ENCODE results near the gene C22orf39. TPM values are rescaled to one million over a fixed set of nuclear protein-coding genes. Genes with fewer than 3 reads are reported as not detected.
"Not testable (repeated sequence)": the region's sequence is repeated elsewhere in the genome, so short reads cannot be mapped to it uniquely, and the experiment has no call there.

The C22orf39 gene
- total RNA-seq, 1 donor from 2014 or later: 50.9 TPM

DNA sequence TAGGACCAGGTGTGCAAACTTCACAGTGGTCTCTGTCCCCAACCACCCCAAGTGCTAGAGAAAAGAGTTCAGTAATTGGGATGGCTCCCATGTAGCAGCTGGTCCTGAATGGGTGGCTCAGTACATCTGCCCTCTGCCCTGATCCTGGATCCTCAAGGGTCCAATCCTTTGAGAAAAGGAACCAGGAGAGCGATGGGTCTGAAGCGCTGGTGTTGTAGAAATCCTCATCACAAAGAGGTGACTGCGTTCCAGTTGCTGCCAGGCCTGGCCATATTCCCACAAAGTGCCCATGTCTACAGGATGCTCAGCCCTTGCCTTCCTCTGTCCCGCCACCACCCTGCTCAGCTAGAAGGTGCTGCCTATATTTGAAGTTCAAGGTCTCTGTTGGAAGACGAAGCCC is 6.2 kb upstream of the C22orf39 start:
- DNase-seq: no peak

DNA sequence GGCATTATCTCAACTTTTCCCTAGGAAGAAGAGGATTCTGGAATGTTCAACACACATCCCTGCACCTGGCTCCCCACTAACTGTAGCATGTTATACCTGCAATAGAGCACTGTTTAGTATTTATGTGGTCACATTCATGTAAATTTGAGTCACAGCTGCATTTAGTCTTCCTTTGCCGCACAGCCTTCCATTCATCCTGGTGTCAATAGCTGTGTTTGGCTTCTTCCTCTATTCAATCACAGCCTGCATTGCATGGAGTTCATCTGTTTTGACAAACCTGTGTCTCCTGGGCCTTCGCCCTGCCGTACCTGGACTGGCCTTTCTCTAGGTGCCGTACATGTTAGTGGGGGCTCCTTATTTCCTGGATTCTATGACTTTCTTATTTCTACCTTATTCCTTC is 4.1 kb upstream of the C22orf39 start:
- DNase-seq: no peak

DNA sequence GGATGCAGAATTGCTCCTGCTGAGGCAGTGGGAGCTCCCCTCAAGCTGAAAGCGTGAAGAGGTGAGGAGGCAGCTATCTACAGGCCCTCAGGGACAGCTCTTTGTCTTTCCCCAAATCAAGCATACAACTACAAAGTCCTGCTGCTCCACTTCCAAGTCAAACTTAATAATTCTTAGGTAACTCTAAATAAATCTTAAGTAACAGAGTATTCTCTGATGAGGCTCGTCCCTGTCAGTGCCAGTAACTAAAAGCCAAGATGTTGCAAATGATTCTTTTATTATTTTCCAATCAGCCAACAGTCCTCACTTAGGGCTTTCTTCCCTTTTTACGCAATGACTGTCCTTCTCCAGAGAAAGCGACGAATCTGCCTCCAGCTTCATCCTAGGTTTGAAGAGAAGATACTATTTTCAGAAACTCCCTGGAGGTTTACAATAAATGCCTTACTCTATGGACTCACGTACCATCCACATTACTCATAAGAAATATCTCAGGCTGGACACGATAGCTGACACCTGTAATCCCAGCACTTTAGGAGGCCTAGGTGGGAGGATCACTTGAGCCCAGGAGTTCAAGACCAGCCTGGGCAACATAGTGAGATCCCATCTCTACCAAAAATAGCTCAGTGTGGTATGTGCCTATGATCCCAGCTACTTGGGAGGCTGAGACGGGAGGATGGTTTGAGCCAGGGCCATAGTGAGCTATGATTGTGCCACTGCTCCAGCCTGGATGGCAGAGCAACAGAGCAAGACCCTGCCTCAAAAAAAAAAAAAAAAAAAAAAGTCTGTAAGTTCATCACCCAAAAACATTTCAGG is 3.1 kb upstream of the C22orf39 start:
- DNase-seq: no peak

DNA sequence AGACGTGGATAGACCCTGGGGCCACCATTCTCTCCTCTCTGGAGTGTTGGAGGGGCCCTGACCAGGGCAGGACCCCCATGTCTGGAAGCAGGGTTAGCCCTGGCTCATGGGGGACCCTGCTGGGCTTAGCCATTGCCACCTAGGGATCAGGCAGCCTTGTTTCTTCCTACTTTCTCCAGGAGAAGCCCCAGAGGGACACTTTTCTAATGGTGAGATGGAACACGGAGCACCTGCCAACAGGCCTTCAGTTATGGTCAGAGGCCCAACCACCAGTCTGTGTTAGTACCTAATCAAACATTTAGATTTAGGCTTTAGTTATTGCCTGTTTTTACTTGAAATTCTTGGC is 1.9 kb upstream of the C22orf39 start:
- DNase-seq: no peak

DNA sequence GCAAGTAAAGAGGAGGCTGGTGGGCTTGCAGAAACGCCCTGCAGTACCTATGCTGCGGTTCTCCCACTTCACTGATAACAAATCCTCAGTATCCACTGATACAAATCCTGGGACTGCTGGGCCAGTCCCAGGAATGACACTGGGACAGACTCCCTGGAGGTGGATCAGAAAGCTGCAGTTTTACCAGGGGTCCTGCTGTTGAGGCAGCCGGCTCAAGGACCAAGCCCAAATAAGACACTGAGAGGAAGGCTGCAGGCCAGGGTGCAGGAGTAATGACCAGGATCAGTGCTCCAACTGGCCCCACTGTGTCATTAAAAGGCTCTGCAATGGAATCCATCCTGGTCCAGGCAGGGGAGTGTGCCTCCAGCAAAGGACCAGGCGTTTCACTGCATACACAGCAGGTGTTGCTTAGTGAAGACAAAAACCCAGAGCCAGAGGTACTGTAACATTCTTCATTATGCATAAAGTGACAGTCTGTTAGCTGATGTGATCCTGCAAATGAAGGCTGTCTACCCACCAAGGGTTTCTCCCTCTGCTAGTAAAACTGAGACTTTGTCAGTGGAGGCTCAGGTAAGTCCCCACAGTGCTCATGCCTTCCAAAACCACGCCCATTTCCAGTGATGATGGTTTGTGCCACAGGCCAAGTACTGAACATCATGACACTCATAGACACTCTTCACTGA is 1.4 kb upstream of the C22orf39 start:
- DNase-seq: no peak

DNA sequence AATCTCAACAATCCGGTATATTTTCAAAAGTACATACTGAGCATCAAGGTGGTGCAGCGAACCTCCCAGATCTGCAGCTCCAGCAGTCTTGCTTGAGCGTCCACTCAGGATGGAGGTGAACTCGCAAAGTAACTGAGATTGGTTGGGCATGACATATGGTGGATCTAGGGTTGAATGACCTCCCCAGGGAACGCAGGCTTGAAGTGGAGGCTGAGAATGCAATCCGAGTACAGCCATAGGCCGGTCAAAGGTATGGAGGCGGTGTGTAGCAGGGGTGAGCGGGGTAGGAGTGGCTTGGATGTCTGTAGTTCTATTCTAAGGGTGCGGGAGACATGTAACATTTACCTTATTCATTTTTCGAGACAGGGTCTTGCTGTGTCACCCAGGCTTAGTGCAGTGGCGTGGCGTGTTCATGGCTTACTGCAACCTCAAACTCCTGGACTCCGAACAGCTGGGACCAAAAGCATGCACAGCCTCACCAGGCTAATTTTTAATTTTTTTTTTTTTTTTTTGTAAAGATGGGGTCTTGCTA is 631 bp upstream of the C22orf39 start:
- DNase-seq: peak; percentile 88

DNA sequence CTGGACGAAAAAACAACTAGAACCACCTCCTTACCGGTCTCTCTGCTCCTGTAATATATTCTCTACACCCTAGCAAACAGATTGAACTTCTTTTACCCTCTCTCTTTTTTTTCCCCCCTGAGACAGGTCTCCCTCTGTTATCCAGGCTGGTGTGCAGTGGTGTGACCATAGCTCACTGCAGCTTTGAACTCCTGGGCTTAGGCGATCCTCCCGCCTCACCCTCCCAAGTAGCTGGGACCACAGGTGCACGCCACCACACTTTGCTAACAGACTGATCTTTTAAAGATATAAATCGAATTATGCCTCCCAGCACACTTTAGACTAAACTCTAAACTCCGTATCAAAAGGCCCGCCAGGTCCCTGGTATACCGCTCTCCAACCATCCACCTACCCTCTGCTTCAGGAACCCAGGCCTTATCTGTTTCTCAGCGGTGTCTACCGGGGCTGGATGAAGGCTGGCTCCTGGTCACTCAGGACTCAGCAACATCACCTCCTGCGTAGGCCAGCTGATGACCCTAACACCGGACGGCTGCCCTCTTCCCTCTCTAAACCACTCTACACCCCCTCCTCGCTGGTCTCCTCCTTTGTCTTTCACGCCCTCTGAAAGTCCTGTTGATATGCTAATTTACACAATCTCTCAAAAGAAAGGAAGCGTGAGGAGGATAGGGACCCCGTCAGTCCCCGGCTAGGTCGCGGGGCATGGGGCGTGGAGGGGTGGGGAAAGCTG is 745 bp downstream of the C22orf39 start:
- DNase-seq: no peak

DNA sequence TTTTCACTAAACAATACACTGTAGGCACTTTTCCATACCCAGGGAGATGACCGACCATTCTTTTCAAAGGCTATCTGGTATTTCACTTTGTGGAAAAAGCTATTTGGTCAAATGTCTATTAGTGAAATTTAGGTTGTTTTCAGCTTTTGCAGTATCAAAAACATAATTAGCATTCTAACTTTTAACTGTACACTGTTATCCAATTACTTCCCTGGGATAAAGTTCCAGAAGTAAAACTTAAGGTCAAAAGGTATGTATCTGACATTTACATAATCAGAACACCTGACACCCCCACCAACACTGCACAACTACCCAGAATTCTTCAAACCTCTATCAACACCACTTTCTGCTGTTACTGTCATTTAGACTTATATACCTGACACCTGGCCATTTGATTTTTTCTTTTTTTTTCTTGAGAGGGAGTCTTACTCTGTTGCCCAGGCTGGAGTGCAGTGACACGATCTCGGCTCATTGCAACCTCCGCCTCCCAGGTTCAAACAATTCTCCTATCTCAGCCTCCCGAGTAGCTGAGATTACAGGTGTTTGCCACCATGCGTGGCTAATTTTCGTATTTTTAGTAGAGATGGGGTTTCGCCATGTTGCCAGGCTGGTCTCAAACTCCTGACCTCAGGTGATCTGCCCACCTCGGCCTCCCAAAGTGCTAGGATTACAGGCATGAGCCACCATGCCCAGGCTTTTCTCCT is 2.1 kb downstream of the C22orf39 start:
- not testable (repeated sequence) for DNase-seq

DNA sequence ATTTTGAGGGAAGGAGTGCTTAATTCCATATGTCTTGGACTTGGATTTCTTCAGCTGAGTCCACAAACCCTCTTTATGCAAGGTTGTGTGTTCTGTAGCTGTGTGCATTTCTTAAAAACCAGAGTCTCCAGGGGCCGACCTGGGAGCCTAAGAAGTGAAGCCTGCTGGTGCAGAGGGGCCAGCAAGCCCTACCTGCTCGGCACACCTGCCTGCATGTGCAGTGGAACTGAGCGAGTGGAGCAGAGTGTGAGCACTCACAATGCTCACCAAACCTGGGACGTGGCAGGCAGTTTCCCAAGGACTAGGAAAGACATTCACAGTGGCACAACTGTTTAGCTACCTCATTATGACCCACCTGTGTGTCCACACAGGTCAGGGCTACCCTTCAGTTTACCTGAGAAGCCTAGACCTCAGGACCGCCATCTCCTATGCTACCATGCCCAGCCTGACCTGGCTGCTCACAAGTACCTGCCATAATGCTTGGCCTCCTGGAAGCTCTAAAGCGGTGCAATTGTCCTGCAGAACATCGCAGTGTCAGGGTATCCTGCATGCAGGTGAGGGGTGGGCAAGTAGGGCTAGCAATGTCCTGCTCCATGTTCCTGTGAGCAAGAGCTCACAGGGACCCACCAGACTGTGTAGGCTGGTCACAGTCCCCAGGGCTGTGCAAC is 3.8 kb downstream of the C22orf39 start:
- DNase-seq: no peak

DNA sequence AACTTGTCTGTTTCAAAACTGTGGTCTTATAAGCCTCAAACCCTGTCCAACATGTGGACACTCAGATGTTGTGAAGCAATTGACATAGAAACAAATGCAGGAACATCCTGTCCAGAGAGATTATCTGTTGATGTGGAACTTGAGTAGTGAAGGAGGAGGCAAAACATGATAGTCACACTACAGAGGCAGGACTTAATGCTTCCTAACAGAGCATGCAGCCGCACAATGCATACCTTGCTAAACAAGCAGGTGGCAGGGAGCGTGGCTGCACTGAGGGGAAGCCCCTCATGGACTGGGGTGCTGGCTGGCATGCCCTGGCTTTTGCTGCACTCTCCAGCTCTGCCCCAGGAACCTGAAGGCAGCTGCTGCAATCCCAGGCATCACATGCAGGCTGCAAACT is 5.3 kb downstream of the C22orf39 start:
- no peak for DNase-seq

DNA sequence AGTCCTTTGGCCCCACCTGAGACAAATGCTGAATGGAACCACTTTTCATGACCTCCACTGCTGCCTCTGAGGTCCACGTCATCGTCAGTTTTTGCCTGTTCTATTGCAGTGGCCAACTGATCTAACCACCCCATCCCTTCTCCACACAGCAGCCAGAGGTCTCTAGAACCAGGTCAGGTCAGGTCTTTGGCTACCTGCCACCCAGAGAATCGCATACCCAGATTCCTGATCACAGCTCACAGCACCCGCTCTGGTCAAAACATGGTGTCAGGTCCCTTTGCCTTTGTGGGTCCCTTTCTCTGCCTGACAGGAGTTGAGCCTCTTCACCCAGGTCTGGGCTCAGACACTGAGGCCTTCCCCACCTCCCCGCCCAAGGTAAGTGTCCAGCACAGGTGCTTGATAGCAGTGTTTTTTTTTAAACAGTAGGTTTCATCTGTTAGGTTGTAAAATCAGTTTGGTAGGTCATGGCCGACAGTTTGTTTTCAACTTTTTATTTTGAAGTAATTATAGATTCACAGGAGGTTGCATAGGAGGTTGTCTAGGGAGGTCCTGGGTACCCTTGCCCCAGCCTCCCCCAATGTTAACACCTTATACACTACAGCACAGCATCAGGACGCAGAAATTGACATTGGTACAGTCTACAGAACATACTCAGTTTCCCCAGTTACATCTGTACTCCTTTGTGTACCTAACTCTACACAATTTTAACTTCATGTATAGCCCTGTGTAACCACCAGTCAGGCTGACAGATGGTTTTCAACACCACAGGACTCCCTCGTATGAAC is 6.9 kb downstream of the C22orf39 start:
- no peak for DNase-seq

DNA sequence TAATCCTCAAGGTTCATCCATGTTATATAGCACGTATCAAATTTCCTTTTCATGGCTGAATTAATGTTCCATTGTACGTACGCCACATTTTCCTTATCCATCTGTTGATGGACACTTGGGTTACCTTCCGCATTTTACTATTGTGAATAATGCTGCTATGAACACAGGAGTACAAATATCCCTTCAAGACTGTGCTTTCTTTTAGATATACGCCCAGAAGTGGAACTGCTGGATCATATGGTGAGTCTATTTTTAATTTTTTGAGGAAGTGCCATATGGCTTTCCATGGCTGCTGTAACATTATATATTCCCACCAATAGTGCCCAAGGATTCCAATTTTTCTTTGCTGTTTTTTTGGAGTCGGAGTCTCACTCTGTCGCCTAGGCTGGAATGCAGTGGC is 9.2 kb downstream of the C22orf39 start:
- DNase-seq: no peak

DNA sequence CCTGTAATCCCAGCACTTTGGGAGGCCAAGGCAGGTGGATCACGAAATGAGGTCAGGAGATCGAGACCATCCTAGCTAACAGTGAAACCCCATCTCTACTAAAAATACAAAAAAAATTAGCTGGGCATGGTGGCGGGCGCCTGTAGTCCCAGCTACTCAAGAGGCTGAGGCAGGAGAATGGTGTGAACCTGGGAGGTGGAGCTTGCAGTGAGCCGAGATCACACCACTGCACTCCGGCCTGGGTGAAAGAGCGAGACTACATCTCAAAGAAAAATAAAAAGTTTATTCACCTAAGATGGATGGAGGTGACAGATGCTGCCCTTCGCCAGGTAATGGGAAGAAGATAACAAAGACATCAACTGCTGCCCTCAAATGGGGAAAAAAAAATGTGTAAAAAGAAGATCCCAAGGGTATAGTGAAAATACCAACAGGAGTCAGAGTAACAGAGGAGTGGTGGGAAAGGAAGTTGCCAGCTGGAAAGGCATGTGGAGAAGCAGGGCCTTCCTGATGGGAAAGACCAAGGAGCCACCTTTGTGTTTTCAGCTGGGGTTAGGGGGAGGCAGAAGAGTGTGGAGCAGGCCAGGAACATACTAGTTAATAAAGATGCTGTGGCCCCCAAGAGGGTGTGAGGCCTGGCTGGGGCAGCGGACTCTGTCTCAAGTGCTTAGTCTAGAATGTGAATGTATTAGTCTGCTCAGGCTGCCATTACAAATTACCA is 10.9 kb downstream of the C22orf39 start:
- DNase-seq: not testable (repeated sequence)

DNA sequence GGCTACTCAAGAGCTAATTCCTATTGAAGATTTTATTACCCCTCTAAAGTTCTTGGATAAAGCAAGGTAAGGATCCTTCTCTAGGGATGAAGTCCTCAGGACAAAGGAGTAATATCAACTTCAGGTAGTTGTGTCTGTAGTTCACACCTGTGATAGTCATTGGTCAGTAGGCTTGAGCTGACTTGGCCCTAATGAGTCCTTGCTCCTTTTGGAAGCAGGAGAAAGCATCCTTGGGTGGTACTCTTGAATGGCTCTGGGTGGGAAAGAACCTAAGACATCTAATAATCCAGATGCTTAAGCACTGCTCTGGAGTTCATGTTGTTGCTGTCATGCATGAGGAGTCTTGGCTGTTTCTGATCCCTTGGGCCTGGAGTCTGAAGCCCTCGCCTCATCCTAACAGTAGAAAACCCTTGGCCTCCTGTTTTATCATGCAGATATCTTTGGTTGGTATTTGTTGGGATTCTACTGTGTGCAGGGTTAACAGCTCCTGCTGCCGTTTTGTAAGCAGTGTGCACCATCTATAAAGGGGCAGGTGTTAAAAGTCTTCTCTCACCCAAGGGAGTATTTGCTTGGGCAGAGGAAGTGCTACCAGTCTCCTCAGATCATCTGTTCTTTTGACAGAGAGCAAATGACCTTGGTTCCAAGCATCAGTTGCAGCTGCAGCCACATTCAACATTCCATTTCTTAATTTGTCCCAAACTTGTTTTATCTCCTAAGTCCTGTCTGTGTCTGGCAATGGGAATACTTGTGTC is 12.5 kb downstream of the C22orf39 start:
- DNase-seq: no peak

DNA sequence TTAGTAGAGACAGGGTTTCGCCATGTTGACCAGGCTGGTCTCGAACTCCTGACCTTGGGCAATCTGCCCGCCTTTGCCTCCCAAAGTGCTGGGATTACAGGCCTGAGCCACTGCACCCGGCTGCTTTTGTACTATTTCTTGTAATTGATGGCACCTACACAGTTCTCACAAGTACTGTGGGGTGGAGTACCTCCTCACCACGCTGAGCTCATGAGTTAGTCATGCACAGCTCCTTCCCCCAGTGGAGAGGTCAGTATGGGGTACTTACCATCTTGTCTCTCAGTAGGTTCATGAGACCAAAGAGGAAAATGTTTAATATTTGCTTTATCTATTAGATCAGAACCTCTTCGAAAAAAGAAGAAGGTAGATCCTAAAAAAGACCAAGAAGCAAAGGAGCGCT is 13.1 kb downstream of the C22orf39 start:
- no peak for DNase-seq

DNA sequence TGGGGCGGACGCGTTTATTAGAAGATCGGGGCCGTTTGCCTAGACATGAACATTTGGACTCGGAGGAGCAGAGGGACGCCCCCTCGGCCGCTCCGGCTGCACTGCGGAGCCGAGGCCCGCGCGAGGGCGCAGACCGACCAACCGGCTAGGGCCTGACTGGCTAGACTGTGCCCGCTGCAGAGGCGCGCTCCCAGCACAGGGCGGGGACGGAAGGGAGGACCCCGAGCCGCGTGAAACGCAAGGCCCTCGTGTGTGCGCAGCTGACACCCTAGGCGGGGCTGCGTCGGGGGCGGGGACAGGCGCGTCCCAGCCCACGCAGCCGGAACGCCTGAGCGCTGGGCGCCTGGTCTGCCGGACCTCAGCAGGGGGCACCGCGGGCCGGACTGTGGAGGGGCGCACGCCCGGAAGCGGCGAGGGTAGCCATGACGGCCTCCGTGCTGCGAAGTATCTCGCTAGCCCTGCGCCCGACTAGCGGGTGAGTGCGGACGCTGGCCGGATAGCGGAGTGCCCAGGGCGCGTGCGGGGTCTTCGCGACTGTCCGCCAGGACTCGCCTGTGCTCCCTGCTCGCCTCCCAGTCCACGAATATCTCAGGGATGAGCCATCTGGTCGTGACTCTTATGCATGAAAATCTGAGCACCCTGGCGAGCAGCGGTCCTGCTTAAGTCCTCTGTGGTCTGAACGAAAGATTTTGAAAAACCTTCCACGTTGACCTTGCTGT is 15.2 kb downstream of the C22orf39 start, which contains the start of gene MRPL40:
TSS of gene MRPL40 (plus strand) at position 413 of the 719 bp plus-strand sequence. CDS start at position 423, 10 bp downstream.
- DNase-seq: peak; percentile 98

DNA sequence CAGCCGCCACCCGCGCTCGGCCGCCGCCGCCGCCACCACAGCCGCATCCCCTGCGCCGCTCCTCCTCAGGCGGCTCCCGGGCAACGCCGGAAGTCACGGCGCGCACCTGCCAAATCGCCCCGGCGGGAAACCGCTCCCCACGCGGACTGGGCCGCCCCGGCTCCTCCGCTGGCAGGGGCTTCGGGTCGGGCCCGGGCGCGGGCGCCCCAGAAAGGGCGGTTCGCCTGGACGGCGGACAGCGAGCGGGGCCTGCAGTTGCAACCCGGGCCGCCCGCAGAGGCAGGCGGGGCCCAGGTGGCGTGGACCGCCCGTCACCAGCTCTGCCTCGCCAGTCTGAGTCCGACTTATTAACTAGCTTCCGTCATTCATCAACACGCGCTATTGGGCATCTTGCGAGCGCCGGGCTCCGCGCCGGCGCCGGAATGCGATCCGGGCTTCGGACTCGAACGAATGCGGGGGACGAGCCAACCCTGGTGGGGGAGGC is 15.8 kb downstream of the C22orf39 start, which contains the start of gene HIRA:
TSS of gene HIRA (minus strand) at position 85 of the 484 bp plus-strand sequence. CDS start 257 bp downstream, outside the sequence.
- DNase-seq: peak; percentile 87

DNA sequence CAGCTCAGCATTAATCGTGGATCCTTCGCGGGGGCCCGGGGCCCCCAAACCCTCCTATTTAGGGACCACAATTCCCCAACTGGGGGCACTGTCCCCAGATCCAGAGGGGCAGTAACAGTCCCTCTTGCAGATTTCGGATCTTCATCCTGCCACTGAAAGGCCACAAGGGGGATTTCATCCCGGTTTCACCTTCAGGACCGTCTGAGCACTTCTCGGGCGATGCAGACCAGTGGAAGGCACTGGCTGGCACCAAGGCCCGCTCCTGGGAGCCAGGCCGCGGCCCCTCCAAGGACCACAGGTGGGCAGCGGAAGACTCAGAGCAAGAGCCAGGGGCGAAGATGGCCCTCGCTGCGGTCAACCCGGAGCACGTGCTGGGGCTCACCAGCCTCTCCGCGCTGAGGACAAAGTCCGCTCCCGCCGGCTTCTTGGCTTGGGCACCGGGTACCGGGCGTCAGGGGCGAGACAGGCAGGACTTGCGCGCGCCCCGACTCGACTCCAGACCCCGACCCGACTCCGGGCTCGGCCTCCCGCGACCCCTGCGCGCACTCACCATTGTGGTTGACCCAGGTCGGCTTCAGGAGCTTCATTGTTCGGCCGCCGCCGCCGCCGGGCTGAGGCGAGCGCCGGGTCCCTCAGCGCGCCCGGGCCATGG is 16.5 kb downstream of the C22orf39 start:
- DNase-seq: peak; percentile 25

Measured in tongue (tissue), 2 donors.